Prostate gland (tissue), 2 donors: Measurements from ENCODE around the gene CXCL9. TPM values are rescaled to one million over a fixed set of nuclear protein-coding genes. Genes with fewer than 3 reads are reported as not detected.
"Not testable (repeated sequence)": the region's sequence is repeated elsewhere in the genome, so short reads cannot be mapped to it uniquely, and the experiment has no call there.

Experiments used
- DNase-seq: peaks from one replicate; pipeline ENCODE4 v3.0.0-alpha.2; 2019; ENCODE audit warnings: low spot score
- H3K27ac ChIP-seq, 2 donors: fragments of 200-600 bp; sonication (generic); 2 replicates each; pipeline ENCODE4 v1.5.1; 2017 to 2019
- H3K27me3 ChIP-seq: fragments of 200-600 bp; sonication (generic); replicated peaks from 2 replicates; pipeline ENCODE4 v1.5.1; 2019; ENCODE audit not compliant: insufficient read depth
- H3K36me3 ChIP-seq, 2 donors: fragments of 200-600 bp; sonication (generic); 1 replicate in 1 of 2; 2 replicates in 1 of 2; pipeline versions ENCODE4 v1.5.1 to v1.8.1; 2017 to 2019
- H3K4me1 ChIP-seq: fragments of 200-600 bp; sonication (generic); replicated peaks from 2 replicates; pipeline ENCODE4 v1.5.1; 2019
- H3K4me3 ChIP-seq, 2 donors: fragments of 200-600 bp; sonication (generic); 2 replicates each; pipeline ENCODE4 v1.5.1; 2017 to 2019
- H3K9me3 ChIP-seq: fragments of 200-600 bp; sonication (generic); 2 replicates; pipeline ENCODE4 v1.5.1; 2017
- POLR2A ChIP-seq: fragments of 450-650 bp; IDR thresholded peaks from one replicate; pipeline ENCODE4 v1.6.1; 2016; ENCODE audit warnings: antibody characterized with exemption, mild to moderate bottlenecking
- POLR2AphosphoS5 ChIP-seq: sonication (generic); formaldehyde crosslinking; IDR thresholded peaks from one replicate; pipeline ENCODE4 v1.6.1; 2017; ENCODE audit warnings: antibody characterized with exemption
- WGBS: methylation state at CpG from one replicate; pipeline ENCODE4 v1.1.5; 2018; 5-methylcytosine and 5-hydroxymethylcytosine counted together
- intact Hi-C: fragments of 100-400 bp; cut with DNase I; formaldehyde crosslinking; loops from one replicate; pipeline ENCODE4 v1.14.2; 2022
- total RNA-seq, 2 donors: library from RNA; depleted of rRNA; stranded (reverse); fragments of >200 nt; gene quantifications; one replicate each; pipeline ENCODE4 v1.1.0, GENCODE V29; 2016
- TF ChIP-seq, protein P1 (sequence below), 4 experiments: fragments of 200-600 bp in 2 of 4; fragments of 450-650 bp in 2 of 4; sonication (generic) in 2 of 4; IDR thresholded peaks; 1 replicate in 3 of 4; 2 replicates in 1 of 4; pipeline ENCODE4 v1.5.1; 2016 to 2019; ENCODE audit warnings: antibody characterized with exemption in 4 of 4, mild to moderate bottlenecking in 2 of 4, moderate library complexity in 2 of 4

The CXCL9 gene
- 1 to 10 TPM in 1 of 2 donors, under 1 TPM in 1; 0.27 to 2.6 TPM for total RNA-seq

DNA sequence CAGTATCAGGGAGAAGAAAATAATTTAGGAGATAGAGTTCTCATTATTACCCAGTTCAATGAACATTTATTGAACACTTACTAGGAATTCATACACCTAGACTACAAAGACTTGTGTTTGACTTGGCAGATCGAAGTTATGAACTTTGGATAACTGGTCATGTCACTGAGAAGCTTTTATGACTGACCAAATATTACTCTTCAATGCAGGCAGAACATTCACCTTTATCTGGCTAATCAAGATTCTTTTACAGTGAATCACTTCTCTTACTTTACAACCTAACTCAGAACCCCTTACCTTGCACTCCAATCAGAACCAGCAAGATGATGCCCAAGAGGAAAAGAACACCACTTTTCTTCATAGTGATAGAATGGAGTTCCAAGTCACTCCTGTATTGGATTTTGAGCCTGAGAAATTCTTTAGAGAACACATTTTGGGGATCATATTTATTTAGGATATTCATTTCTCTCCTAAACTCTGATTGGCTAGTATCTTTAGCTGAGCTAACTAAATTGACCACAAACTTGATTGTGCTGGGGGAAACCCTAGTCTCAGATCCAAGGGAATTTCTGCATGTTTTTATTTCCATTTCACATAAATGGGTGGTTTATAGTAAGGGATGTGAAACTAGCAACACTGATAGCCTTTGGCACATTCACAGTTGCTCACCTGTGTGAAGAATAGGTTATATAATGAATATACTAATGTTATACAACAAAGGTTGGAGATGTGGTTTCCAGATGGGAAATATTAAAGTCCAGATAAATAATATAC lies at the start of gene CXCL9:
Gene CXCL9, minus strand, starts transcription at position 421 of the 774 bp plus-strand sequence. Its CDS starts 60 bp downstream, at position 361.
- H3K27me3 ChIP-seq, result no peaks in the 10 kb centered on the region
- H3K27ac ChIP-seq, result no peak within 1 kb of the TSS
- no peak within 1 kb of the TSS for H3K4me3 ChIP-seq
- TF ChIP-seq POLR2AphosphoS5, result peak; percentile 63
- TF ChIP-seq, protein P1, sequence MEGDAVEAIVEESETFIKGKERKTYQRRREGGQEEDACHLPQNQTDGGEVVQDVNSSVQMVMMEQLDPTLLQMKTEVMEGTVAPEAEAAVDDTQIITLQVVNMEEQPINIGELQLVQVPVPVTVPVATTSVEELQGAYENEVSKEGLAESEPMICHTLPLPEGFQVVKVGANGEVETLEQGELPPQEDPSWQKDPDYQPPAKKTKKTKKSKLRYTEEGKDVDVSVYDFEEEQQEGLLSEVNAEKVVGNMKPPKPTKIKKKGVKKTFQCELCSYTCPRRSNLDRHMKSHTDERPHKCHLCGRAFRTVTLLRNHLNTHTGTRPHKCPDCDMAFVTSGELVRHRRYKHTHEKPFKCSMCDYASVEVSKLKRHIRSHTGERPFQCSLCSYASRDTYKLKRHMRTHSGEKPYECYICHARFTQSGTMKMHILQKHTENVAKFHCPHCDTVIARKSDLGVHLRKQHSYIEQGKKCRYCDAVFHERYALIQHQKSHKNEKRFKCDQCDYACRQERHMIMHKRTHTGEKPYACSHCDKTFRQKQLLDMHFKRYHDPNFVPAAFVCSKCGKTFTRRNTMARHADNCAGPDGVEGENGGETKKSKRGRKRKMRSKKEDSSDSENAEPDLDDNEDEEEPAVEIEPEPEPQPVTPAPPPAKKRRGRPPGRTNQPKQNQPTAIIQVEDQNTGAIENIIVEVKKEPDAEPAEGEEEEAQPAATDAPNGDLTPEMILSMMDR (IDR thresholded peaks at IDR 0.05), result no peak
- TF ChIP-seq POLR2A, result no peak
- intact Hi-C loops, result no loop called here
- no peaks in the 10 kb centered on the region for H3K9me3 ChIP-seq
- WGBS, result 42% methylated on average over 1 of the region's 1 CpG
- H3K4me1 ChIP-seq, result no peaks in the 10 kb centered on the region
- no peaks in the 10 kb centered on the region for H3K36me3 ChIP-seq
- no peak for DNase-seq

DNA sequence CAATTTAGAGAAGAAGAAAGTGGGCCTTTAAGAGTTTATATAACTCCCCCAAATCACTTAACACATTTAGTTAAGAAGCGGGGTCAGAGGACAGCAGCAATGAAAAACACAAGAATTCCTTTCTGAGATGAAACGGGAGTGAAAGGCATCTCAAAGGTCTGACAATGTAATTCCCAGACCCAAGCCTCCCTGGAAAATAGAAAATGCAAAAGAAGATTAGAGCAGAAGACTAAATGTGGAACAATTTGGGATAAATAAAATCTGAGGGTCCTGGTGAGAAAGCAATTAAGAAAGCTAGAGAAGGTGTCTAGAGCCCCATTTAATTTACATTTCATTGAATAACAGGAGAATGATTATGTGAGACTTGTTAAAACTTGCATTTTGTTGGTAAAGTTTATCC lies 48.1 kb upstream of the CXCL9 start:
- H3K27me3 ChIP-seq, result no peaks in the 10 kb centered on the region
- 94% methylated on average over 2 of the region's 2 CpGs for WGBS

DNA sequence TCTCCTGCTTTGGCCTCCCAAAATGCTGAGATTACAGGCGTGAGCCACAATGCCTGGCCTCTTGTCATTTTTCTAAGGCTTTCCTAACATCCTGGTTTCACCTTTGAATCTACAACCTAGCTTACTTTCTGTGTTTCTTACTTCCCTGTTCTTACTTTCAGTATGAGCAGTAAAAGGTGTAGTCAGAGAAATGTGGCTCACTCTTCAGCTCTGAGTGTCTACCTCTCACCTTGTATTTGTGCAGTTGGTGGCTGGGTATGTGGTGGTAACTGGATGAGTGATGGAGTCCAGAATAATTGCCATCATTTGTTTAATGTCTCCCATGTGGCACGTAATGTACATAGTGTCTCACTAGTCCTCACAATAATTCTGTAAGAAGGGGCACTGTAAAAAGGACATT lies 47.7 kb upstream of the CXCL9 start:
- no peak for TF ChIP-seq POLR2A
- TF ChIP-seq, protein P1 (IDR thresholded peaks at IDR 0.05), result no peak
- TF ChIP-seq POLR2AphosphoS5, result no peak
- WGBS, result 91% methylated on average over 2 of the region's 2 CpGs
- Histone ChIP-seq H3K27ac (no peak overlapping the region), H3K9me3 (no peaks in the 10 kb centered on the region), H3K36me3 (no peaks in the 10 kb centered on the region), H3K27me3 (no peaks in the 10 kb centered on the region), H3K4me1 (no peaks in the 10 kb centered on the region), H3K4me3 (no peak overlapping the region)
- intact Hi-C loops, result no loop called here
- no peak for DNase-seq

More for the DNA sequence above, 48.1 kb upstream of the CXCL9 start:
- H3K27ac ChIP-seq, result no peak overlapping the region
- no peak for DNase-seq
- no peaks in the 10 kb centered on the region for H3K9me3 ChIP-seq
- no peak for TF ChIP-seq POLR2AphosphoS5
- TF ChIP-seq, protein P1 (IDR thresholded peaks at IDR 0.05), result no peak
- intact Hi-C loops, result no loop called here
- no peaks in the 10 kb centered on the region for H3K36me3 ChIP-seq
- no peak overlapping the region for H3K4me3 ChIP-seq
- H3K4me1 ChIP-seq, result no peaks in the 10 kb centered on the region

DNA sequence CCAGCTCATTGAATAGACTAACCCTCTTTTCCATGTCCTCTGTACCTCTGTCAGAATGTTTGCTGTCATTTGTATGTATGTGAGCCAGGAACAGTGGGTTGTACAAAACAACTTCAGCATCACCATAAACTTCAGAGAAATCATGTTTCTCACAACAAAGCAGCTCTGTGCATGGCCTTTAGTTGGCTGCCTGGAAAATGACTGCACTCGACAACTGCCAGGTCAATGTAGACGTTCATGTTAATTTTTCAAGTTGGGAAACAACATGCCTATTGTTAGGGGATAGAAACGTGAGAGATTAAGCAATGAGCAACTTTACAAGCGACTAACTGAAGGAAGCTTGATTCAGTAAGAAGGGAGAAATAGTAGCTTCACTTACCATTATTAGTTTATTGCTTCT lies 46.4 kb upstream of the CXCL9 start:
- no peaks in the 10 kb centered on the region for H3K27me3 ChIP-seq
- TF ChIP-seq POLR2A, result no peak
- TF ChIP-seq, protein P1 (IDR thresholded peaks at IDR 0.05), result no peak
- TF ChIP-seq POLR2AphosphoS5, result no peak

DNA sequence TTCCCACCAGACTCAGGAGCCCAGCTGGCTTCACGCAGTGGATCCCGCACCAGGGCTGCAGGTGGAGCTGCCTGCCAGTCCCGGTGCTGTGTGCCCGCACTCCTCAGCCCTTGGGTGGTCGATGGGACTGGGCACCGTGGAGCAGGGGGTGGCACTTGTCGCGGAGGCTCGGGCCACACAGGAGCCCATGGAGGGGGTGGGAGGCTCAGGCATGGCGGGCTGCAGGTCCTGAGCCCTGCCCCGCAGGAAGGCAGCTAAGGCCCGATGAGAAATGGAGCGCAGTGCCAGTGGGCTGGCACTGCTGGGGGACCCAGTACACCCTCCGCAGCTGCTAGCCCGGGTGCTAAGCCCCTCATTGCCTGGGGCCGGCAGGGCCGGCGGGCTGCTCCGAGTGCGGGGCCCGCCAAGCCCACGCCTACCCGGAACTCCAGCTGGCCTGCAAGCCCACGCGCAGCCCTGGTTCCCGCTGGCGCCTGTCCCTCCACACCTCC lies 43.3 kb upstream of the CXCL9 start:
- H3K36me3 ChIP-seq, H3K27ac ChIP-seq, H3K9me3 ChIP-seq, H3K4me3 ChIP-seq, H3K4me1 ChIP-seq, intact Hi-C loops, DNase-seq, H3K27me3 ChIP-seq: not testable (repeated sequence)
- WGBS, result 85% methylated on average over 21 of the region's 27 CpGs

More for the DNA sequence above, 46.4 kb upstream of the CXCL9 start:
- no peak overlapping the region for H3K4me3 ChIP-seq
- no peaks in the 10 kb centered on the region for H3K4me1 ChIP-seq
- no peak overlapping the region for H3K27ac ChIP-seq
- no peaks in the 10 kb centered on the region for H3K36me3 ChIP-seq
- no peak for DNase-seq
- no peaks in the 10 kb centered on the region for H3K9me3 ChIP-seq
- intact Hi-C loops, result no loop called here
- 18% methylated on average over 4 of the region's 4 CpGs for WGBS

DNA sequence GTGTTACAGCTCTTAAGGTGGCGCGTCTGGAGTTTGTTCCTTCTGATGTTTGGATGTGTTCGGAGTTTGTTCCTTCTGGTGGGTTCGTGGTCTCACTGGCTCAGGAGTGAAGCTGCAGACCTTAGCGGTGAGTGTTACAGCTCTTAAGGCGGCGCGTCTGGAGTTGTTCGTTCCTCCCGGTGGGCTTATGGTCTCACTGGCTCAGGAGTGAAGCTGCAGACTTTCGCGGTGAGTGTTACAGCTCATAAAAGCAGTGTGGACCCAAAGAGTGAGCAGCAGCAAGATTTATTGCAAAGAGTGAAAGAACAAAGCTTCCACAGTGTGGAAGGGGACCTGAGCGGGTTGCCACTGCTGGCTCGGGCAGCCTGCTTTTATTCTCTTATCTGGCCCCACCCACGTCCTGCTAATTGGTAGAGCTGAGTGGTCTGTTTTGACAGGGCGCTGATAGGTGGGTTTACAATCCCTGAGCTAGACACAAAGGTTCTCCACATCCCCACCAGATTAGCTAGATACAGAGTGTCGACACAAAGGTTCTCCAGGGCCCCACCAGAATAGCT lies 42.6 kb upstream of the CXCL9 start:
- H3K9me3 ChIP-seq, H3K4me3 ChIP-seq, H3K4me1 ChIP-seq, H3K27me3 ChIP-seq, H3K36me3 ChIP-seq, H3K27ac ChIP-seq, intact Hi-C loops, DNase-seq: not testable (repeated sequence)
- WGBS, result 63% methylated on average over 17 of the region's 17 CpGs

DNA sequence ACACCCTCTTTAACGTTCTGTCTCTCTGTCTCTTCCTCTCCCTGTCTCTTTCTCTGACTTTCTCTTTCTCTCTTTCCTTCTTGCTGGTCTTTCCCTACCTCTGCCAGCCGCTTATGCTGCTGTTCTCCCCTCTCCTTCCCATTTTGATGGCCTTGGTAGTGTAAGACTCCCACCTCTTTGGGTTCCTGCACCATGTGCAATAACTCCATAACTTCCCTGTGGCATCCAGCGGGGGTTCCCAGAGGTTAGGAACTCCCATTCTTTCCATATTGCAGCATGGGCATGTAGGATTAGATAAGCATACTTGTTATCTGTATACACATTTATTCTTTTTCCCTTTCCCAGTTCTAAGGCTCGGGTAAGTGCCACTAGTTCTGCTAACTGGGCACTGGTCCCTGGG lies 37.4 kb upstream of the CXCL9 start:
- H3K4me3 ChIP-seq, H3K27ac ChIP-seq, DNase-seq, intact Hi-C loops, H3K36me3 ChIP-seq, H3K9me3 ChIP-seq, H3K27me3 ChIP-seq, H3K4me1 ChIP-seq: not testable (repeated sequence)
- 96% methylated on average over 4 of the region's 4 CpGs for WGBS

DNA sequence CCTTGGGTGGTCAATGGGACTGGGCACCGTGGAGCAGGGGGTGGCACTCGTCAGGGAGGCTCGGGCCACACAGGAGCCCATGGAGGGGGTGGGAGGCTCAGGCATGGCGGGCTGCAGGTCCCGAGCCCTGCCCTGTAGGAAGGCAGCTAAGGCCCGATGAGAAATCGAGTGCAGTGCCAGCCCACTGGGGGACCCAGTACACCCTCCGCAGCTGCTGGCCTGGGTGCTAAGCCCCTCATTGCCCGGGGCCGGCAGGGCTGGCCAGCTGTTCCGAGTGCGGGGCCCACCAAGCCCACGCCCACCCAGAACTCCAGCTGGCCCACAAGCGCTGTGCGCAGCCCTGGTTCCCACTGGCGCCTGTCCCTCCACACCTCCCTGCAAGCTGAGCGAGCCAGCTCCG lies 36.0 kb upstream of the CXCL9 start:
- intact Hi-C loops, DNase-seq, H3K4me1 ChIP-seq, H3K27ac ChIP-seq, H3K9me3 ChIP-seq, H3K27me3 ChIP-seq, H3K36me3 ChIP-seq, H3K4me3 ChIP-seq: not testable (repeated sequence)
- 98% methylated on average over 15 of the region's 18 CpGs for WGBS
